HepG2 (cell line): ENCODE data around the gene HECTD1. TPM values are rescaled to one million over a fixed set of nuclear protein-coding genes. Genes with fewer than 3 reads are reported as not detected.

Experiments
- ARNTL ChIP-seq: sonication (generic); formaldehyde crosslinking; IDR thresholded peaks from 2 replicates; pipeline ENCODE4 v1.4.0; 2020; ENCODE audit warnings: mild to moderate bottlenecking, missing genetic modification reagents
- HHEX ChIP-seq: IDR thresholded peaks from 2 replicates; pipeline ENCODE4 v1.6.1; 2016; ENCODE audit warnings: control low read depth
- HMG20A ChIP-seq: IDR thresholded peaks from 2 replicates; pipeline ENCODE4 v1.6.1; 2016; ENCODE audit warnings: borderline replicate concordance
- KAT8 ChIP-seq: IDR thresholded peaks from 2 replicates; pipeline ENCODE4 v1.6.1; 2016; ENCODE audit warnings: missing genetic modification reagents, missing compliant biosample characterization
- KDM5A ChIP-seq: fragments of 200-600 bp; sonication (generic); IDR thresholded peaks from 2 replicates; pipeline ENCODE4 v1.7.0; 2018; ENCODE audit warnings: antibody characterized with exemption, mild to moderate bottlenecking, low read length, borderline replicate concordance
- POGZ ChIP-seq: sonication (generic); formaldehyde crosslinking; IDR thresholded peaks from 2 replicates; pipeline ENCODE4 v1.4.0; 2020; ENCODE audit warnings: mild to moderate bottlenecking, missing genetic modification reagents
- ZFP41 ChIP-seq: sonication (generic); formaldehyde crosslinking; IDR thresholded peaks from 2 replicates; pipeline ENCODE4 v1.4.0; 2020; ENCODE audit warnings: mild to moderate bottlenecking, missing genetic modification reagents, borderline replicate concordance
- ZFYVE20 ChIP-seq: sonication (generic); formaldehyde crosslinking; IDR thresholded peaks from 2 replicates; pipeline ENCODE4 v1.8.0; 2023; ENCODE audit warnings: low read depth, mild to moderate bottlenecking, moderate library complexity, missing genetic modification reagents, borderline replicate concordance
- ZNF256 ChIP-seq: sonication (generic); formaldehyde crosslinking; conservative IDR thresholded peaks from 2 replicates; pipeline ENCODE4 v1.4.0; 2020; ENCODE audit warnings: missing genetic modification reagents
- ZNF609 ChIP-seq: sonication (generic); formaldehyde crosslinking; IDR thresholded peaks from 2 replicates; pipeline ENCODE4 v1.4.0; 2020; ENCODE audit warnings: mild to moderate bottlenecking, missing genetic modification reagents, borderline replicate concordance
- ZNF646 ChIP-seq: sonication (generic); formaldehyde crosslinking; IDR thresholded peaks from 2 replicates; pipeline ENCODE4 v1.9.0; 2021; ENCODE audit warnings: mild to moderate bottlenecking, missing genetic modification reagents
- ZNF710 ChIP-seq: sonication (generic); formaldehyde crosslinking; IDR thresholded peaks from 2 replicates; pipeline ENCODE4 v1.5.0; 2020; ENCODE audit warnings: mild to moderate bottlenecking, missing genetic modification reagents, borderline replicate concordance
- ZNF781 ChIP-seq: sonication (generic); formaldehyde crosslinking; IDR thresholded peaks from 2 replicates; pipeline ENCODE4 v1.5.1; 2020; ENCODE audit warnings: borderline replicate concordance, mild to moderate bottlenecking, missing genetic modification reagents; ENCODE audit errors: not compliant biosample characterization
- polyA plus RNA-seq, 8 experiments: library from polyadenylated mRNA; depleted of rRNA in 3 of 8; stranded (reverse) in 7 of 8; unstranded in 1 of 8; fragments of >200 nt; fragmentation: Illumina TruSeq in 4 of 8; extraction: Trizol in 4 of 8; gene quantifications; 2 replicates each; pipeline versions ENCODE4 v1.2.1 to v1.2.3, GENCODE V29; 2011 to 2016; ENCODE audit warnings: low read depth in 4 of 8, missing spikeins in 1 of 8, mixed read lengths in 1 of 8; ENCODE audit not compliant: insufficient read depth in 1 of 8
- total RNA-seq, 5 experiments: library from RNA; depleted of rRNA; stranded (reverse); fragments of >200 nt; fragmentation: Illumina TruSeq; extraction: Trizol; gene quantifications; 2 replicates each; pipeline ENCODE4 v1.2.3, GENCODE V29; 2016; ENCODE audit warnings: low read depth in 1 of 5
- TF ChIP-seq, protein P1 (sequence below): sonication (generic); formaldehyde crosslinking; IDR thresholded peaks from 2 replicates; pipeline ENCODE4 v1.8.0; 2022; ENCODE audit warnings: low read depth, missing genetic modification reagents

HECTD1 gene
- total and polyA plus RNA-seq, 2 of the 13 experiments (the other 11 are each of a cell fraction or from before 2014, with no cell fraction given), result 312 to 560 TPM

DNA sequence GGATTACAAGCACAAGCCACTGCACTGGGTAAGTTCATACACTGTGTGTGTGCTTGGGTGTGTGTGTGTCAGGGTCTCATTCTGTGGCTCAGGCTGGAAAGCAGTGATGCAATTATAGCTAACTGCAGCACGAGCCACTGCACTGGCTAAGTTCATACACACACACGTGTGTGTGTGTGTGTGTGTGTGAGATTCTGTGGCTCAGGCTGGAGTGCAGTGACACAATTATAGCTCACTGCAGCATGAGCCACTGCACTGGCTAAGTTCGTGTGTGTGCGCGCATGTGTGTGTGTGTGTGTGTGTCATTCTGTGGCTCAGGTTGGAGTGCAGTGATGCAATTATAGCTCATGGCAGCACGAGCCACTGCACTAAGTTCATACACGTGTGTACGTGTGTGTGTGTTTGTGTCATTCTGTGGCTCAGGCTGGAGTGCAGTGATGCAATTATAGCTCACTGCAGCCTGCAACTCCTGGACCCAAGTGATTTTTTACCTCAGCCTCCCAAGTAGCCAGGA lies 85.4 kb downstream of the HECTD1 start (continued):
- no peak for TF ChIP-seq ZNF781 (CRISPR knock-in tag)
- no peak for TF ChIP-seq HMG20A
- no peak for TF ChIP-seq ZNF609 (CRISPR knock-in tag)
- no peak for TF ChIP-seq ZNF646 (CRISPR knock-in tag)
- no peak for TF ChIP-seq ZNF710 (CRISPR knock-in tag)
- TF ChIP-seq ZFYVE20 (CRISPR knock-in tag), result 0 out of 2 replicates have a peak, but pooled peaks have one; percentile 27
- no peak for TF ChIP-seq ZNF256 (CRISPR knock-in tag)
- no peak for TF ChIP-seq HHEX (CRISPR knock-in tag)
- TF ChIP-seq ZFP41, result peak; percentile 42; the same call in 1 of the 2 replicates
- no peak for TF ChIP-seq POGZ
- TF ChIP-seq ARNTL (CRISPR knock-in tag), result no peak
- no peak for TF ChIP-seq KDM5A
- TF ChIP-seq, protein P1, sequence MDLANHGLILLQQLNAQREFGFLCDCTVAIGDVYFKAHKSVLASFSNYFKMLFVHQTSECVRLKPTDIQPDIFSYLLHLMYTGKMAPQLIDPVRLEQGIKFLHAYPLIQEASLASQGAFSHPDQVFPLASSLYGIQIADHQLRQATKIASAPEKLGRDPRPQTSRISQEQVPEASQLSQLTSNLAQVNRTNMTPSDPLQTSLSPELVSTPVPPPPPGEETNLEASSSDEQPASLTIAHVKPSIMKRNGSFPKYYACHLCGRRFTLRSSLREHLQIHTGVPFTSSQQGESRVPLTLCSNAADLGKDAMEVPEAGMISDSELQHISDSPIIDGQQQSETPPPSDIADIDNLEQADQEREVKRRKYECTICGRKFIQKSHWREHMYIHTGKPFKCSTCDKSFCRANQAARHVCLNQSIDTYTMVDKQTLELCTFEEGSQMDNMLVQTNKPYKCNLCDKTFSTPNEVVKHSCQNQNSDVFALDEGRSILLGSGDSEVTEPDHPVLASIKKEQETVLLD (CRISPR knock-in tag), result no peak
- TF ChIP-seq KAT8 (CRISPR knock-in tag), result no peak
